ENCODE measurements around the gene LRMDA.

Gene LRMDA

GRCh38 chr10:75677541-75677940 is 246.1 kb downstream of the LRMDA start:
- no peak overlapping the region for H3K4me3 ChIP-seq (ENCODE audit: low read depth, low read length)
- TF ChIP-seq, protein P1, sequence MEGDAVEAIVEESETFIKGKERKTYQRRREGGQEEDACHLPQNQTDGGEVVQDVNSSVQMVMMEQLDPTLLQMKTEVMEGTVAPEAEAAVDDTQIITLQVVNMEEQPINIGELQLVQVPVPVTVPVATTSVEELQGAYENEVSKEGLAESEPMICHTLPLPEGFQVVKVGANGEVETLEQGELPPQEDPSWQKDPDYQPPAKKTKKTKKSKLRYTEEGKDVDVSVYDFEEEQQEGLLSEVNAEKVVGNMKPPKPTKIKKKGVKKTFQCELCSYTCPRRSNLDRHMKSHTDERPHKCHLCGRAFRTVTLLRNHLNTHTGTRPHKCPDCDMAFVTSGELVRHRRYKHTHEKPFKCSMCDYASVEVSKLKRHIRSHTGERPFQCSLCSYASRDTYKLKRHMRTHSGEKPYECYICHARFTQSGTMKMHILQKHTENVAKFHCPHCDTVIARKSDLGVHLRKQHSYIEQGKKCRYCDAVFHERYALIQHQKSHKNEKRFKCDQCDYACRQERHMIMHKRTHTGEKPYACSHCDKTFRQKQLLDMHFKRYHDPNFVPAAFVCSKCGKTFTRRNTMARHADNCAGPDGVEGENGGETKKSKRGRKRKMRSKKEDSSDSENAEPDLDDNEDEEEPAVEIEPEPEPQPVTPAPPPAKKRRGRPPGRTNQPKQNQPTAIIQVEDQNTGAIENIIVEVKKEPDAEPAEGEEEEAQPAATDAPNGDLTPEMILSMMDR (IDR thresholded peaks at IDR 0.05; ENCODE audit: borderline replicate concordance, insufficient read depth, low read depth, low read length) = no peak

- no peak overlapping the region for H3K4me3 ChIP-seq (ENCODE audit: low read depth, low read length)
- TF ChIP-seq, protein P1 (IDR thresholded peaks at IDR 0.05; ENCODE audit: borderline replicate concordance, insufficient read depth, low read depth, low read length) = no peak
Observed at GRCh38 chr10:75678527-75678926, 247.1 kb downstream of the LRMDA start.

DNA sequence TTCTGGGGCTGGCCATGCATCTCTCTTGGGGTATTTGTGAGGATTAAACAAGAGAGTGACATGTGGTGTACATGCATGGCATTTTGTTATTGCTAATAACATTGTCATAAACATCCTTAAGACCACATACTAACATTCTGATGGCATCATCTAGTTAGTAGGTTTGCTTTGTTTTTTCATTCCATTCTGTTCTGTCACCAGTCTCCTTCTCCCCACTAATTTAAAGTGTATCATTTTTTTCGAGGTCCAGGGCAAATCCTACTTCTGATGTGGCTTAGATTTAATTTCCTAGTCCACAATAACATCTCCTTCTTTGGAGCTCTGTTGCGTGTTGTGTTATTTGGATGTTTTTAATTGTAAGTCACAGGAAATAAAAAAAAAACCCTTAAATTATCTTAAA is 248.1 kb downstream of the LRMDA start:
- H3K4me3 ChIP-seq (ENCODE audit: low read depth, low read length) = no peak overlapping the region
- TF ChIP-seq, protein P1 (IDR thresholded peaks at IDR 0.05; ENCODE audit: borderline replicate concordance, insufficient read depth, low read depth, low read length) = no peak

DNA sequence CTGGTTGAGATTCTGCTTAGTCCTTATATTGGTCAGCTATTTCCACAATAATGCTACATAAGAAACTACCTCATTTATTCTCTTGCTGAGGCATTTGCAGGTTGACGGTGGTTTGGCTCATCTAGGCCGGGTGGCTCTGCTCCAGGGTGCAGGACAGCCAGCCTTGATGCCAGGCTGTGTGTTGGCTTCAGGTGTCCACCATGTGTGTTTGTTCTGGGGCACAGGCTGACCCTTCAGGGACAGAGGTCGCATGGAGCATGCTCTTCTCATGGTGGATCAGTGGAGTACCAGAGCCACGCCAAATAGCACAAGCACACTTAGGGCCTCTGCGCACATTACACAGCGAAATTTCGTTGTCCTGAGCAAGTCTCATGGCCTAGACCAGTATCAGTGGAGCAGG is 249.9 kb downstream of the LRMDA start:
- TF ChIP-seq, protein P1 (IDR thresholded peaks at IDR 0.05; ENCODE audit: borderline replicate concordance, insufficient read depth, low read depth, low read length) = no peak
- H3K4me3 ChIP-seq (ENCODE audit: low read depth, low read length) = no peak overlapping the region

DNA sequence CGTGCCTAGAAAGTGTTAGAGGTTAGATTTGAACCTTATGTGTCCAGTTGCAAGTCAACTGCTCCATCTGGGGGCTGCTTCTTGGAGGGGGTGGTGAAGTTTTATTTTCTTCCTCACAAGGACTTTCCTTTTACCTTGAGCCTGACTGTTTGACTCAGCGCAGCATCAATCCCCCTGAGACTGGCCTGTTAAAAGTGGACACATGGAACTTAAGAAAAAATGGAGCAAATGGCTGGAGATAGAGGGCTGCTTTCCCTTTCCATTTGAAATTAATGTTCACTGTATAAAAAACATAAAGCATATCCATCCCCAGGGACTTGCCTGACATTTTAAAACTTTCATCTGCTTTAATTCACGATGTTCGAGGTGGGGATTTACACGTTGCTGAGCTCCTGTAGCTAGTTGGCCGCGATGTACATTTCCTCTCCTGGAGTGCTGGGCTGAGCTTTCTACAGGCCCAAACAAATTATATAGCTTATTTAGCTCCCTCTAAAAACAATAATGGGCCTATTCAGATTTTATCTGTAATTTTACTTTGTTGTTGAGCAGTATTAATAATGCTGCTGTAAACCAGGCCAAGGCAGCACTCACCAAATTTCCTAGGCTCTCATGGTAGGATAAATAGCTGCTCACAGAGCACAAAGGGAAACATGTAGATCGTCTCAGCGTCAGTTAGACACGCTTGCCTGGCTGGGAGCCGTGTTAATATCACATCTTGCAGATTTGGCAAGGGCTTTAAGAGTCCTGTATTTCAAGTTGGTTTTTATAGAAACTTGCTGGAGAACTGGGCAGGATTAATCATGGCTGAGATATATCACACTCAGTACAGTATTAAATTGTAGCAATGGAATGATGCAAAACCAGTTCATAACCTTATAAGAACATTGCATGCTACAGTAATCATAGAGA is 251.5 kb downstream of the LRMDA start:
- TF ChIP-seq, protein P1 (IDR thresholded peaks at IDR 0.05; ENCODE audit: borderline replicate concordance, insufficient read depth, low read depth, low read length) = no peak
- H3K4me3 ChIP-seq (ENCODE audit: low read depth, low read length) = no peak overlapping the region

GRCh38 chr10:75685187-75685586 is 253.8 kb downstream of the LRMDA start:
- H3K4me3 ChIP-seq (ENCODE audit: low read depth, low read length) = no peak overlapping the region
- TF ChIP-seq, protein P1 (IDR thresholded peaks at IDR 0.05; ENCODE audit: borderline replicate concordance, insufficient read depth, low read depth, low read length) = no peak
